Measurements from ENCODE around the gene MOGAT2. TPM values are rescaled to one million over a fixed set of nuclear protein-coding genes. Genes with fewer than 3 reads are reported as not detected.

The MOGAT2 gene
- total and polyA plus RNA-seq, 2 donors (not counting 3 experiments of a cell fraction or from before 2014, with no cell fraction given): not detected

DNA sequence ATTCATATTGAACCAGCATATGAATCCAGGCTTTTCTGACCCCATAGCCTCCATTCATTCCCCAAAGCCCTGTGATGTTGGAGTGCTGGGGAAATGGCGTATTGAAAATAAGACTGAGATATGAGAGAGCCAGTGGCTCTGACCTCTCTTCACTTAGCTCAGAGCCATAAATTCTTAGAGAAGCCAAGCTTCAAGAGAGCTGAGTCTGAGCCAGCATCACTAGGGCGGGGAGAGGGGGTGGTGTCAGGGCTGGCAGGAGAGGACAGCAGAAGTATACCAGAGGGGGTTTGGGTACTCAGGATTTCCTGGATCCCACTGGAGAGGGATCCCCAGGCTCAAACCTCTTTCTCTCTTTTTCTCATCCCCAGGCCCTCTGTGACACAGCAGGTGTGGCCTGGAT lies 16.7 kb upstream of the MOGAT2 start:
- Histone ChIP-seq H3K9me1 (replicated peaks; ENCODE audit: control insufficient read depth, extremely low read depth, insufficient read depth, low read length) (no peaks in the 10 kb centered on the region), H3K27ac (ENCODE audit: insufficient read depth, low read depth, low read length) (no peak overlapping the region), H3K9ac (replicated peaks; ENCODE audit: extremely low read depth, insufficient read depth, low read length) (no peak overlapping the region), H3K9me3 (replicated peaks; ENCODE audit: control insufficient read depth, insufficient read depth, low read length) (no peaks in the 10 kb centered on the region), H3K27me3 (ENCODE audit: control insufficient read depth in 2 of 2, insufficient read depth in 2 of 2, low read length in 2 of 2) (peaks cover 7 to 14% of the 10 kb centered on the region in 2 experiments), H4K20me1 (replicated peaks; ENCODE audit: control insufficient read depth, extremely low read depth, insufficient read depth, low read length) (no peaks in the 10 kb centered on the region), H3K79me2 (ENCODE audit: control insufficient read depth, insufficient read depth, low read length) (no peaks in the 10 kb centered on the region), H2AFZ (ENCODE audit: low read depth, low read length) (no peak overlapping the region), H3K36me3 (ENCODE audit: control insufficient read depth in 2 of 2, extremely low read depth in 1 of 2, insufficient read depth in 2 of 2, low read length in 2 of 2) (no peaks in the 10 kb centered on the region), H3K4me3 (replicated peaks in 1 of 3; ENCODE audit: insufficient read depth in 1 of 3, low read depth in 1 of 3, low read length in 3 of 3) (no peak overlapping the region), H3K4me2 (ENCODE audit: insufficient read depth, low read length) (no peak overlapping the region), H3K4me1 (ENCODE audit: control insufficient read depth, extremely low read depth, insufficient read depth, low read length) (no peaks in the 10 kb centered on the region)
- FAIRE-seq (no peak), DNase-seq (ENCODE audit: low read depth, low spot score) (no peak)
- intact Hi-C loops (cut with micrococcal nuclease): no loop called here
- POLR2A ChIA-PET: no interaction called here
- CTCF ChIA-PET: interaction anchor here (1.3 kb wide), 1 partner anchor 49 kb away, joined by 3 read pairs; no protein-coding TSS in a partner anchor
- BruUV-seq (replicated peaks): no TSS peak
- dilution Hi-C loops (cut with MboI; ENCODE audit: extremely low pct_ligation_motif_present, low sequenced_read_pairs): no loop called here
- no peak for TF ChIP-seq FOS (IDR thresholded peaks at IDR 0.05; ENCODE audit: borderline replicate concordance, insufficient read depth, low read length)
- TF ChIP-seq POLR2A (IDR thresholded peaks at IDR 0.05; ENCODE audit: low read depth, low read length): no peak
- no peak for TF ChIP-seq MYC (IDR thresholded peaks at IDR 0.05; ENCODE audit: low read depth, low read length)
- no peak for TF ChIP-seq GATA2 (IDR thresholded peaks at IDR 0.05; ENCODE audit: insufficient read depth, insufficient read length, low read depth, low read length)
- TF ChIP-seq EZH2 (IDR thresholded peaks at IDR 0.05; ENCODE audit: borderline replicate concordance, low read depth, low read length, severe bottlenecking): no peak
- TF ChIP-seq, protein P1, sequence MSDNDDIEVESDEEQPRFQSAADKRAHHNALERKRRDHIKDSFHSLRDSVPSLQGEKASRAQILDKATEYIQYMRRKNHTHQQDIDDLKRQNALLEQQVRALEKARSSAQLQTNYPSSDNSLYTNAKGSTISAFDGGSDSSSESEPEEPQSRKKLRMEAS (IDR thresholded peaks at IDR 0.05; ENCODE audit: insufficient read depth, insufficient read length): no peak
- TF ChIP-seq JUN (IDR thresholded peaks at IDR 0.05; ENCODE audit: borderline replicate concordance, insufficient read depth, insufficient read length, low read depth): no peak
- no peak for TF ChIP-seq POLR2AphosphoS5 (IDR thresholded peaks at IDR 0.05; ENCODE audit: insufficient read depth, low read depth, low read length)
- TF ChIP-seq CTCF (IDR thresholded peaks at IDR 0.05; ENCODE audit: extremely low read depth in 1 of 2, insufficient read depth in 1 of 2, low read depth in 1 of 2, low read length in 2 of 2): no peak
